ENCODE data around the gene APBB1IP.
"Not testable (repeated sequence)": the region's sequence is repeated elsewhere in the genome, so short reads cannot be mapped to it uniquely, and the experiment has no call there.

The APBB1IP gene

DNA sequence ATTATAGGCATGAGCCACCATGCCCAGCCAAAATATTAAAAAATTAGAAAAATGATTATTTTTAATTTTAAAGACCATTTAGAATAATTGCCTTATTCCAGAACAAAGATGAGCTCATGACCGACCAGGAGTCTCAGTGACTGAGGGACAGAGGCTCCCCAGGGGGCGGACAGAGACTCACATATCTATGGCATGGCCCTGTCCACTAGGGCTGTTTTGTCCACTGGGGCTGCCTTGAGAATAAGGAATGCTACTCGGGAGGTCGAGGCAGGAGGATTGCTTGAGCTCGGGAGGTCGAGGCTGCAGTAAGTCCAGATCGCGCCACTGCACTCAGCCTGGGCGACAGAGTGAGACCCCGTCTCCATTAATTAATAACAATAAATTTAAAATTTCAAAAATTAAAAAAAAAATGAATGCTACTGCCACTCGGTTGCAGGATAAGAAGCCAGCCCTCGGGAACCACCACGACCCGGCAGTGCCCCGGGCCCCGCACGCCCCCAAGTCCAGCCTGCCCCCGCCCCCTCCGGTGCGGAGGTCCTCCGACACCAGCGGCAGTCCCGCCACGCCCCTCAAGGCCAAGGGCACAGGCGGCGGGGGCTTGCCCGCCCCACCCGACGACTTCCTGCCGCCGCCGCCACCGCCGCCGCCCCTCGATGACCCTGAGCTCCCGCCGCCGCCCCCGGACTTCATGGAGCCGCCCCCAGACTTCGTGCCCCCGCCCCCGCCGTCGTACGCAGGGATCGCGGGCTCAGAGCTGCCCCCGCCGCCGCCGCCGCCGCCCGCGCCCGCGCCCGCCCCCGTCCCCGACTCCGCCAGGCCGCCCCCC, 128.6 kb downstream of the APBB1IP start:
- no peak for DNase-seq

DNA sequence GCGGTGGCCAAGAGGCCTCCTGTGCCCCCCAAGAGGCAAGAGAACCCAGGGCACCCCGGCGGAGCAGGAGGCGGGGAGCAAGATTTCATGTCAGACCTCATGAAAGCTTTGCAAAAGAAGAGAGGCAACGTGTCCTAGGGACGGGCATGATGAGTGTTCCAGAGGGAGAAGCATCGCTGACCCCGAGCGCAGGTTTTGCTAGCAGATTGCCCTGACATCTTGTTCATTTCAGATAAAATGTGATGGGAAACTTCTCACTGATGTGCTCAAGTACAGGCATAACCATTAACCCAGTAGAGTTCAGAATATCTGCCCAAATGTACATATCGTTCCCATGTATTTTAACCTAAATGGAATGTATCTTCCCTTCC, 129.2 kb downstream of the APBB1IP start:
- DNase-seq: no peak

DNA sequence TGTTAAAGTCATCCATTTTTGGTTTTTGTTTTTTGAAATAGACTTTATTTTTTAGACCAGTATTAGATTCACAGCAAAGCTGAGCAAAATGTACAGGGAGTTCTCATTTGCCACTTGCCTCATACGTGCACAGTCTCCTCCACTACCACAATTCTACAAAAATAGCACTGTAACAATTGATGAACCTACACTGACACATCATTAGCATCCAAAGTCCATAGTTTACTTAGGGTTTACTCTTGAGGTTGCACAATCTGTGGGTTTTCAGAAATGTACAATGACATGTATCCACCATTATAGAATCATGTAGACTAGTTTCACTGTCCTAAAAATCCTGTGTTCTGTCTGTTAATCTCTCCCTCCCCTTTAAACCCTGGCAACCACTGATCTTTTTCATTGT, 133.5 kb downstream of the APBB1IP start:
- DNase-seq: no peak

DNA sequence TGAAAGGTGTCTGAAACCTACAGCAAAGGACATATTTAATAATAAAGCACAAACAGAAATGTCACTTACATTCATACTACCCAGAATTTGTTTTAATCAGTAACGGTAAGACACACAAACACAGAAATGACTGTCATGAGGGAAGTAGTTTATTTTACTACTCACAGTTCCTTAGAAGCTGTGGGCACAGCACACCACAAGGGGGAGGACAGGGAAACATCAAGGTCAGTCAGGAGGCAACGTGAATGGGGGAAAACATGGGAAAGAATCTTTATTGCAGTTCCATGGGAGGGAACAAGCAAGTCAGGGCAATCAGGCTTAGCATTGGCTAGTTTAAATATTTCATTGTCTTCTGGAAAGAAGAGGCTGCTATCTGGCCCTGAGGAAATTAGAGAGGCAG, 135.5 kb downstream of the APBB1IP start:
- no peak for DNase-seq

DNA sequence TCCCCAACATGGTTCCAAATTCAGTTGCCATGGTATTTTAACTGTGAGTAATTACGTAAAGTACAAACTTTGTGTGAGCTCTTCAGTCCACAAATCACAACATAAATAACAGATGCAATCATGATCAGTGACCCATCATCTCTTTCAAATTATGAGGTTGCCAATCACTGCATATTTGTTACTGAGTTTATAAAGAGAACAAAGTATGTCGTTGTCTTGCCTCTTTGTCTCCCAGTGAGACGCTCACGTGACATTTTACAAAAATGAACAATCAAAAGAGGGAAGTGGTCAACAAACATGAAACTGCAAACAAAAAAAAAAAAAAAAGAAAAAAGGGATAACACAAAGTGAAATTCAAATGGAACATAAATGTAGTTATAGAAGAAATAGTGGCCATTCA, 136.6 kb downstream of the APBB1IP start:
- no peak for DNase-seq

DNA sequence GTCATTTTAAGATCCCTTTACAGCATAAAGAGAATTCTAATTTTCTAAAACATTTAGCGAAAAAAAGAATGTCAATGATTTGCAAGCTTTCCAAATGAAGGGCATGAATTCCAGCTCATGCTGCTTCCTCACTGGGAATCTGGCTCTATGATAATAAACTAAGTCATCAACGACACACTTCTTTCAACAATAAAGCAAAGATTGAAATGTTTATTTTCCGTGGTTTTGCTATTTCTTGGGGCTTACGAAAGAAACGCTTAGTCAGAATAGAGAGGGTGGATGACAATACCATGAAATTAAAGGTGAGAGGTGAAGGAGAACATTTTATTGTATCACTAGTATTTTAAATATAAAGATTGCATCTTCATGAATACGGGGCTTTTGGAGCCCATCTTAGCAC, 140.2 kb downstream of the APBB1IP start:
- DNase-seq: not testable (repeated sequence)

DNA sequence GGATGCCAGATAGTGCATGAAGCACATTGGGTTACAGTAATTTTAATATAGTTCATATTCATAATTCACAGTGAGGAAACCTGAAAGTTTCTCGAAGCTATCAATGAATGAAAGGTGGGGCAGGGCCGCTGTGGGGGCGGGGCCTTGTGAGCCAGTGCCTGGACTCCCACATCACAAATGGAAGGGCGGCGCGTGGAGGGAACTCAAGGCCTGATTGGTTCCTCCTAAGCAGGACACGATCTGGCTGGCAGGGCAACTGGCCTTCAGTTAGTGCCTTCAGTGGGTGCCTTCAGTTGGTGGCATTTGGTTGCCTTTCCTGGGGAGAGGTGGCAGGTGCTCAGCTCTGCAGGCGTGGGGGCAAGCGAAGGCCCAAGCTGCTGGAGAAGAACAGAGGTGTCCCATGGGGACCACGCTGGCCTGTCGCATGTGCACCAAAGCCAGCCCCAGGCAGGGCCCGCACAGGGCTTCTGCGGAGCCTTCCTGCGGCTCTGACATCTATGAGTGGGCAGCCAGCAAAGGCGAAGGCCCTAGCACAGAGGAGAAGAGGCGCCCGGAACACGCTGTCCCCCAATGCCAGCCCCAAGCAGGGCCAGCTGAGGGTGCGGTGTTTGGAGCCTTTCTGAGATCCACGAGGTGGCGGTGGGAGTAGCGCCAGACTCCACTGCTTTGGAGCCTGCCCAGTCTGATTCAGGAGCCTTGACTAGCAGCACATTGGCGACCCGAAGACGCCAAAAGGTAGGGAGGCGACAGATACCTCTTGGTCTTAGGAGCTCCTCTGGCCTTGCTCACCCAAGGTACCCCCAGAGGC, 141.3 kb downstream of the APBB1IP start:
- DNase-seq: no peak

DNA sequence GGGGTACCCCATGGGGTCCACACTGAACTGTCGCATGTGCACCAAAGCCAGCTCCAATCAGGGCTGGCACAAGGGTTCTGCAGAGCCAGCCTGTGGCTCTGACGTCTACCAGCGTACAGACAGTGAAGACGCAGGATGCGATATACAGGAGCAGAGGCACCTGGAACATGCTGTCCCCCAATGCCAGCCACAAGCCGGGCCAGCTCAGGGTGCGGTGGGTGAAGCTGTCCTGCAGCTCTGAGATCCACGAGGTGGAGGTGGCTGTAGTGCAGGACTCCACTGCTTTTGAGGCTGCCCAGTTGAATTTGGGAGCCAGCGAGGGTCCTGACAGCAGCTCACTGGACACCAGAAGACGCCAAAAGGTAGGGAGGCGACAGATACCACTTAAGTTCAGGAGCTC, 148.1 kb downstream of the APBB1IP start:
- no peak for DNase-seq

DNA sequence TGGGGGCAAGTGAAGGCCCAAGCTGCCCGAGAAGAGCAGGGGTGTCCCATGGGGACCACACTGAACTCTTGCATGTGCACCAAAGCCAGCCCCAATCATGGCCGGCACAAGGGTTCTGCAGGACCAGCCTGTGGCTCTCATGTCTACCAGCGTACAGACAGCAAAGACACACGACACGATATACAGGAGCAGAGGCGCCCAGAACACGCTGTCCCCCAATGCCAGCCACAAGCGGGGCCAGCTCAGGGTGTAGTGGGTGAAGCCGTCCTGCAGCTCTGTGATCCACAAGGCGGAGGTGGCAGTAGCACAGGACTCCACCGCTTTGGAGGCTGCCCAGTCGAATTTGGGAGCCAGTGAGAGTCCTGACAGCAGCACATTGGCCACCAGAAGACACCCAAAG, 150.5 kb downstream of the APBB1IP start:
- no peak for DNase-seq

DNA sequence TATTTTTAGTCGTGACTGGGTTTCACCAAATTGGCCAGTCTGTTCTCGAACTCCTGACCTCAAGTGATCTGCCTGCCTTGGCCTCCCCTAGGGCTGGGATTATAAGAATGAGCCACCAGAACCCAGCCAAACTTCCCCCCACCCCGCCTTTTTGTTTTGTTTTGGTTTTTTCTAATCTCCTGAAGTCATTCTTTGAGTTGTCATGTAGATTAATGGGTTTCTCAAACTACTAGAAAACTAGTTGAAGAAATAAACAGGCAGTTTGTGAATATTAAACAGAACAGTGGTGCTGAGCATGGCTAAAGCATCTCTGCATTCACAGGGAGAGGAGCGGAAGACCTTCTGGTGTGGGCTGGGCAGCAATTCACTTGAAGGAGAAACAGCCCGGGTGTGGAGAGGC, 151.7 kb downstream of the APBB1IP start:
- DNase-seq: not testable (repeated sequence)

DNA sequence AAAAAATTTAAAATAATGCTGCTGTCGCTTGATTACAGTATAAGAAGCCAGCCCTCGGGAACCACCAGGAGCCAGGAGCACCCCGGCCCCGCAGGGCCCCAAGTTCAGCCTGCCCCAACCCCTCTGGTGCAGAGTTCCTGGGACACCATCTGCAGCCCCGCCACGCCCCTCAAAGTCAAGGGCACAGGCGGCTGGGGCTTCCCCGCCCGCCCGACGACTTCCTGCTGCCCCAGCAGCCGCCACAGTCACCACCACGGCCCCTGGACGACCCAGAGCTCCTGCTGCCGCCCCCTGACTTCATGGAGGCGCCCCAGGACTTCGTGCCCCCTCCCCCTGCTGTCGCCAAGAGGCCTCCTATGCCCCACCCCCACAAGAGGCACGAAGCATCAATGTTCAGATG, 155.8 kb downstream of the APBB1IP start:
- DNase-seq: no peak

DNA sequence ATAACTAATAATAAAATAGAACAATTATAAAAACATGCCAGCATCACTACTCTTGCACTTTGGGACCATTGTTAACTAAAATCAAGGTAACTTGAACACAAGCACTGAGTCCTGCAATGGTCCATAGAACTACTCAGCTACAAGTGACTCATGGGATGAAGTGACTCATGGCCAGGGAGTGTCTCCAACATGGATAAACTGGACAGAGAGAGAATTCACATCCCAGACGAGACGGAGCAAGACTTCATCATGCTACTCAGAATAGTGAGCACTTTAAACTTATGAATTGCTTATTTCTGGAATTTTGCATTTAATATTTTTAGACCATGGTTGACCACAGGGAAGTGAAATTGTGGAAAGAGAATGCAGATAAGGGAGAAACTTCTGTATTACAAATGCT, 165.1 kb downstream of the APBB1IP start:
- DNase-seq: not testable (repeated sequence)

DNA sequence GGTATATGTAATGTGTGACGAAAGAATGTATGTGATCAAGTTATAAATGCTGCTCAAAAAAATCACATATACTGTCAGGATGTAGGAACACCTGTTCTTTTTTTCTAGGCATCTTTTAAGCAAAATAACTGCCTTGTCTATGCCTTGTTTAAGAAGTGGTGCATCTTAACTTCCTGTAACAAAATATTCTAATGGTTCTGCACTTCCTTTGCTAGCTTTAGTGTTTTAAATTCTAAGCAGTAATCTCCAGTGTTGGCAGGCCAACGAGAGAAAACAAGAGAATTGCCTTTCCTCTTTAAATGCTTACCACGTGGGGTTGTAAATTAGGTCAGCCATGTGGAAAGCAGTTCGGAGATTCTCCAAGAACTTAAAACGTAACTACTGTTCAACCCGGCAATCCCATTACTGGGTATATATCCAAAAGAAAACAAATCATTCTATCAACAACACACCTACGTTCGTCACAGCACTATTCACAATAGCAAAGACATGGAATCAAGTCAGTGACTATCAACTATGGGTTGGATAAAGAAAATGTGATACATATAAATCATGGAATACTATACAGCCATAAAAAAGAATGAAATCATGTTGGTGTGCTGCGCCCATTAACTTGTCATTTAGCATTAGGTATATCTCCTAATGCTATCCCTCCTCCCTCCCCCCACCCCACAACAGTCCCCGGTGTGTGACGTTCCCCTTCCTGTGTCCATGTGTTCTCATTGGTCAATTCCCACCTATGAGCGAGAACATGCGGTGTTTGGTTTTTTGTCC, 166.4 kb downstream of the APBB1IP start:
- not testable (repeated sequence) for DNase-seq

DNA sequence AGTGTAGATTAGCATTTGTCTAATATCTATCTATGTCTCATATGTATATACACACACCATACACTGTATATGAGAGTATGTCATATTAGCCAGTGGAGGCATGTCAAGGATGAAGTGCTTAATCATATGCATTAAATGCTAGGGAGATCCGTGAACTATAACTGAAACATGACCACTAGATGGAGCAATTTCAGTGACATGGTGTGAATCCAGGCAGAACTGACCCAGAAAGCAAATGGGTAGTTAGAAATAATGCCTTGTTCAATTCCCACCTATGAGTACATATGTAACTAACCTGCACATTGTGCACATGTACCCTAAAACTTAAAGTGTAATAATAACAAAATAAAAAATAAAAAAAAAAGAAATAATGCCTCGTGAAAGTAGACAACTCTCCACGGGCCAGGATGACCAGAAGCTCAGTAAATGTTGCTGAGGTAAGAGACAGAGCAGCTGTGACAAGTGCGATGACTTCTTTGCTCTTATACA, 168.3 kb downstream of the APBB1IP start:
- not testable (repeated sequence) for DNase-seq

DNA sequence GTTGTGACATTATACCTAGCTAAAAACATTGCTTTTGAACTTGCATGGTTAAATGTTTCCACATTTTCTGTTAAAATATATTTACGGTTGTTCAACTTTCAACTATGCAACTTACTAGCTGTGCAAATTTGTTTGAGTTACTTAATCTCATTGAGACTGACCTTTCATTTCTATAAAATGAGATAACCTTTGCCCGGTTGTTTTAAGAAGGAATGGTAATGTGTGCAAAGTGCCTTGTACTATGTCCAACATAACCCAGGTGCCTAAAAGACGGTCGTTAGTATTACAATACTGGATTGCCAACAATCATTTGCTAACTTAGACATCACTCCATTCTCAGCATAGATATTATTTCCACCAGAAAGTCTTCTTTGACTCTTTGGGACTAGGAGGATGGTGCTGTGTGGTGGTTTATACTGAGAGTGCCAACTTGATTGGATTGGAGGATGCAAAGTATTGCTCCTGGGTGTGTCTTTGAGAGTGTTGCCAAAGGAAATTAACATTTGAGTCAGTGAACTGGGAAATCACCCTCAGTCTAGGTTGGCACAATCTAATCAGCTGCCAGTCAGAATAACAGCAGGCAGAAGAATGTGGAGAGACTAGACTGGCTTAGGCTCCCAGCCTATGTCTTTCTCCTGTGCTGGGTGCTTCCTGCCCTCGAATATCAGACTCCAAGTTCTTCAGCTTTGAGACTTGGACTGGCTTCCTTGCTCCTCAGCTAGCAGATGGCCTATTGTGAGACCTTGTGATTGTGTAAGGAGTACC, 174.2 kb downstream of the APBB1IP start:
- no peak for DNase-seq

Data from activated T-cell treated with anti-CD3 and anti-CD28 coated beads, Interleukin-2, amount 50 U/mL, for 1 hour (primary cell).